Cardiac fibroblast (primary cell): ENCODE data around the gene KLF2.

Source experiments
- DNase-seq, 2 donors: peaks; one replicate each; pipeline versions ENCODE4 v3.0.0 to v3.0.0-alpha.2; 2010; ENCODE audit warnings: low read depth in 2 of 2
- H3K4me3 ChIP-seq, 2 donors: replicated peaks in 1 of 2; 1 replicate in 1 of 2; 2 replicates in 1 of 2; pipeline ENCODE4 v1.5.1; 2011; ENCODE audit warnings: low read depth in 2 of 2, low read length in 2 of 2, mild to moderate bottlenecking in 2 of 2, moderate library complexity in 1 of 2
- CTCF ChIP-seq: IDR thresholded peaks from one replicate; pipeline ENCODE4 v1.5.1; 2011; ENCODE audit warnings: low read depth, mild to moderate bottlenecking, low read length, inconsistent platforms

Gene KLF2

GRCh38 chr19:16330368-16330801 is 5.8 kb downstream of the KLF2 start:
- no peak overlapping the region for H3K4me3 ChIP-seq
- DNase-seq, result peak; percentile 81 to 92
- no peak for TF ChIP-seq CTCF

DNA sequence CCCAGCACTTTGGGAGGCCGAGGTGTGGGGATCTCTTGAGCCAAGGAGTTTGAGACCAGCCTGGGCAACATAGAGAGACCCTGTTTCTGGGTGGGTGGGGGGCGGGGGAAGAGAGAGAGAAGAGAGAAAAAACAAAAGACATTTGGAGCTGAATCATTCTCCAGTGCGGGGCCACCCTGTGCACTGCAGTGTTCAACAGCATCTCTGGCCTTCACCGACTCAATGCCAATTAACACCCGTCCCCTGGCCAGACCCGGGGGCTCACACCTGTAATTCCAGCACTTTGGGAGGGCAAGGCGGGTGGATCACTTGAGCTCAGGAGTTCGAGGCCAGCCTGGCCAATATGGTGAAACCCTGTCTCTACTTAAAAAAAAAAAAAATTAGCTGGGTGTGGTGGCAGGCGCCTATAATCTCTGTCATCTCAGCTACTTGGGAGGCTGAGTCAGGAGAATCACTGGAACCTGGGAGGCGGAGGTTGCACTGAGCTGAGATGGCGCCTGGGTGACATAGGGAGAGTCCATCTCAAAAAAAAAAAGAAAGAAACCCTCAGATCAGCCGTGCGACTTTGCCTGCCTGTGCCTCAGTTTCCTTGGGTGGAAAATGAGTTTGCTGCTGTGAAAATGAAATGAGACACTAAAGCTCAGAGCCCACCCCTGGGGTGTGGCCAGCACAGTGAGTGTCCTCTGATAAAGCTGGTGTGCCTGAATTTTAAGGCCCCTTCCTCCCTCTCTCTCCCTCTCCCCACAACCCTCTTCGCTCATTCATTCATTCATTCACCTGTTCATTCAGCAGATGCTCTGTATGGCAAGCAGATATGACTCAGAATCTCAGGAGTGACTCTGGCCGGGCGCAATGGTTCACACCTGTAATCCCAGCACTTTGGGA is 6.4 kb downstream of the KLF2 start:
- H3K4me3 ChIP-seq, result no peak overlapping the region
- no peak for TF ChIP-seq CTCF
- DNase-seq, result peak in 1 of 2 donors; percentile 35

- TF ChIP-seq CTCF, result no peak
- no peak overlapping the region for H3K4me3 ChIP-seq
- DNase-seq, result no peak
Observed at GRCh38 chr19:16333001-16333586, 8.5 kb downstream of the KLF2 start.

DNA sequence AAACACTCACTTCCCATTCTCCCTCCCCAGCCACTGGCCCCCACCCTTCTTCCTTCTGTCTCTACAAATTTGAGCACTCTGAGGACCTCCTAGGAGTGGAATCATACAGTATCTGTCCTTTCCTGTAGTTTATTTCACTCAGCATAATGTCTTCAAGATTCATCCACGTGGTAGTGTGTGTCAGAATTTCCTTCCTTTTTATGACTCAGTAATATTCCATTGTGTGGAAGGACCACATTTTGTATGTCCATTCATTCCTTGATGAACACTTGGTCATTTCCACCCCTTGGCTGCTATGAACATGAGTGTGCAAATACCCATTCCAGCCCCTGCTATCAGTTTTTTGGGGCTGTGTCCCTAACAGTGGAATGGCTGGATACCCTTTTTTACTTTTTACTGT is 9.8 kb downstream of the KLF2 start:
- H3K4me3 ChIP-seq, result no peak overlapping the region
- peak in 1 of 2 donors; percentile 64 for DNase-seq

GRCh38 chr19:16335226-16335625 is 10.6 kb downstream of the KLF2 start:
- no peak overlapping the region for H3K4me3 ChIP-seq
- DNase-seq, result no peak
- TF ChIP-seq CTCF, result no peak

More for the DNA sequence above, 9.8 kb downstream of the KLF2 start:
- no peak for TF ChIP-seq CTCF

GRCh38 chr19:16336571-16336970 is 11.9 kb downstream of the KLF2 start:
- TF ChIP-seq CTCF, result no peak
- DNase-seq, result peak in 1 of 2 donors; percentile 47

More at GRCh38 chr19:16336571-16336970, 11.9 kb downstream of the KLF2 start:
- no peak overlapping the region for H3K4me3 ChIP-seq
